Liver (tissue), 3 donors: ENCODE data around the gene RER1.

Experiments used
- CTCF ChIP-seq: fragments of 150-350 bp; IDR thresholded peaks from 2 replicates; pipeline ENCODE4 v1.5.1; 2017; ENCODE audit warnings: improper control_type of control experiment, low read depth, low read length; ENCODE audit not compliant: missing input control
- EGR1 ChIP-seq, 2 donors: IDR thresholded peaks; 2 replicates each; pipeline ENCODE4 v1.6.1; 2016 to 2018; ENCODE audit warnings: antibody characterized with exemption in 2 of 2, low read depth in 2 of 2
- FOXA1 ChIP-seq: IDR thresholded peaks from 2 replicates; pipeline ENCODE4 v1.6.1; 2016; ENCODE audit warnings: antibody characterized with exemption
- MAX ChIP-seq: IDR thresholded peaks from 2 replicates; pipeline ENCODE4 v1.6.1; 2016; ENCODE audit warnings: antibody characterized with exemption
- RAD21 ChIP-seq, 2 donors: IDR thresholded peaks; 2 replicates each; pipeline ENCODE4 v1.6.1; 2016; ENCODE audit warnings: antibody characterized with exemption in 2 of 2, mild to moderate bottlenecking in 2 of 2
- SP1 ChIP-seq: IDR thresholded peaks from 2 replicates; pipeline ENCODE4 v1.6.1; 2018; ENCODE audit warnings: antibody characterized with exemption, mild to moderate bottlenecking
- TAF1 ChIP-seq: conservative IDR thresholded peaks from 2 replicates; pipeline ENCODE4 v1.6.1; 2016; ENCODE audit warnings: antibody characterized with exemption, mild to moderate bottlenecking
- donor health status: healthy.
- donor health status: healthy.

GRCh38 chr1:2405588-2406295 is 14.1 kb downstream of the RER1 start:
- TF ChIP-seq CTCF (no peak), MAX (no peak), RAD21 (IDR thresholded peaks at IDR 0.05) (no peak), TAF1 (no peak), EGR1 (IDR thresholded peaks at IDR 0.05; ENCODE audit: low read depth in 2 of 2) (no peak), SP1 (no peak), FOXA1 (no peak)
